MCF 10A (cell line): Measurements from ENCODE around the gene ZC3H11A. TPM values are rescaled to one million over a fixed set of nuclear protein-coding genes. Genes with fewer than 3 reads are reported as not detected.
"Not testable (repeated sequence)": the region's sequence is repeated elsewhere in the genome, so short reads cannot be mapped to it uniquely, and the experiment has no call there.

Experiments used
- BruUV-seq: library from RNA; stranded (reverse); fragments of 400-500 nt; replicated peaks from 2 replicates; lab custom pipeline; 2021; lab: Mats Ljungman, UMichigan
- CTCF ChIA-PET: fragments of 300-600 bp; sonication (Branson Sonifier 250); formaldehyde crosslinking; extraction: SDS; loops from one replicate; lab custom pipeline; 2021; ENCODE audit warnings: antibody characterized with exemption, inconsistent platforms; lab: Yijun Ruan, JAX
- POLR2A ChIA-PET: fragments of 300-600, 350-650 bp; sonication (Branson Sonifier 250); formaldehyde crosslinking; extraction: SDS; loops from one replicate; lab custom pipeline; 2020; ENCODE audit warnings: antibody characterized with exemption, inconsistent platforms; lab: Yijun Ruan, JAX
- DNase-seq: peaks from one replicate; pipeline ENCODE4 v3.0.0-alpha.2; 2018; ENCODE audit not compliant: unreplicated experiment
- H3K27ac Mint-ChIP-seq: one replicate; pipeline ENCODE4 v1.8.0; 2022; ENCODE audit warnings: mild to moderate bottlenecking, low read depth, mixed read lengths; ENCODE audit not compliant: unreplicated experiment
- H3K27me3 Mint-ChIP-seq: one replicate; pipeline ENCODE4 v1.8.0; 2022; ENCODE audit warnings: mixed read lengths; ENCODE audit not compliant: insufficient read depth, unreplicated experiment
- H3K36me3 Mint-ChIP-seq: one replicate; pipeline ENCODE4 v1.8.0; 2022; ENCODE audit warnings: mild to moderate bottlenecking, moderate library complexity, mixed read lengths; ENCODE audit not compliant: insufficient read depth, unreplicated experiment
- H3K4me1 Mint-ChIP-seq: one replicate; pipeline ENCODE4 v1.8.0; 2022; ENCODE audit warnings: mixed read lengths; ENCODE audit not compliant: insufficient read depth, unreplicated experiment
- H3K4me3 Mint-ChIP-seq: one replicate; pipeline ENCODE4 v1.8.0; 2022; ENCODE audit warnings: mild to moderate bottlenecking, moderate library complexity, mixed read lengths; ENCODE audit not compliant: unreplicated experiment
- H3K9me3 Mint-ChIP-seq: one replicate; pipeline ENCODE4 v1.8.0; 2022; ENCODE audit warnings: mixed read lengths; ENCODE audit not compliant: unreplicated experiment
- intact Hi-C: fragments of 100-400 bp; cut with micrococcal nuclease; formaldehyde crosslinking; loops from 2 replicates; pipeline ENCODE4 v1.14.1; 2022
- total RNA-seq: library from RNA; stranded (reverse); gene quantifications from 2 replicates; pipeline ENCODE4 v1.2.3, GENCODE V29; 2022
- TF ChIP-seq, protein P1 (sequence below): fragments of 200-600 bp; IDR thresholded peaks from one replicate; pipeline ENCODE4 v1.8.0; 2022; ENCODE audit warnings: antibody characterized with exemption, mild to moderate bottlenecking; ENCODE audit not compliant: unreplicated experiment

The ZC3H11A gene
- total RNA-seq, 1 experiment from 2014 or later = 156 TPM

DNA sequence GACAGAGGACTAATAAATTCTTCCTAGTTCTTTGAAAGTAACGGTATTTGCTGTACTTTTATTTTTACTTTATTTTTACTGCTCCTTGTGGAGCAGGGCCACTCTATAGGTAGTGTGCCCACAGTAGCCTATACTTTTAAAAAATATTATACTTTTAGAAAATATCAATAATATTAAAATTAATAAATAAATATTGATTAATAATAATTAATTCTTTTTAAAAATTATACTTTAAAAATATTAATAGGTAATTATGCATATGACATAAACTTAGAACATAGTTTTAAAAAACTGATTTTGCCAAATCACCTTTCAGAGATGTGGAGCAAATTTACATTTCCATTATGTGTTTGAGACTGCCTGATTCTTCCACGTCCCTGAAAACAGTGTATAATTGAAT lies 30.8 kb downstream of the ZC3H11A start:
- no TSS peak for BruUV-seq
- ChIA-PET CTCF (interaction anchor here (1.1 kb wide), 1 partner anchor 323 kb away, joined by 3 read pairs; no protein-coding TSS in a partner anchor), POLR2A (interaction anchor here (1.6 kb wide), 1 partner anchor 34 kb away, joined by 6 read pairs; no protein-coding TSS in a partner anchor)
- no peaks in the 10 kb centered on the region for H3K9me3 Mint-ChIP-seq
- H3K27me3 Mint-ChIP-seq = no peaks in the 10 kb centered on the region
- peaks cover 7% of the 10 kb centered on the region for H3K4me1 Mint-ChIP-seq
- no peak overlapping the region for H3K27ac Mint-ChIP-seq
- H3K4me3 Mint-ChIP-seq = no peak overlapping the region
- TF ChIP-seq, protein P1, sequence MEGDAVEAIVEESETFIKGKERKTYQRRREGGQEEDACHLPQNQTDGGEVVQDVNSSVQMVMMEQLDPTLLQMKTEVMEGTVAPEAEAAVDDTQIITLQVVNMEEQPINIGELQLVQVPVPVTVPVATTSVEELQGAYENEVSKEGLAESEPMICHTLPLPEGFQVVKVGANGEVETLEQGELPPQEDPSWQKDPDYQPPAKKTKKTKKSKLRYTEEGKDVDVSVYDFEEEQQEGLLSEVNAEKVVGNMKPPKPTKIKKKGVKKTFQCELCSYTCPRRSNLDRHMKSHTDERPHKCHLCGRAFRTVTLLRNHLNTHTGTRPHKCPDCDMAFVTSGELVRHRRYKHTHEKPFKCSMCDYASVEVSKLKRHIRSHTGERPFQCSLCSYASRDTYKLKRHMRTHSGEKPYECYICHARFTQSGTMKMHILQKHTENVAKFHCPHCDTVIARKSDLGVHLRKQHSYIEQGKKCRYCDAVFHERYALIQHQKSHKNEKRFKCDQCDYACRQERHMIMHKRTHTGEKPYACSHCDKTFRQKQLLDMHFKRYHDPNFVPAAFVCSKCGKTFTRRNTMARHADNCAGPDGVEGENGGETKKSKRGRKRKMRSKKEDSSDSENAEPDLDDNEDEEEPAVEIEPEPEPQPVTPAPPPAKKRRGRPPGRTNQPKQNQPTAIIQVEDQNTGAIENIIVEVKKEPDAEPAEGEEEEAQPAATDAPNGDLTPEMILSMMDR = no peak
- H3K36me3 Mint-ChIP-seq = peaks cover 100% of the 10 kb centered on the region
- no peak for DNase-seq
- intact Hi-C loops = no loop called here

DNA sequence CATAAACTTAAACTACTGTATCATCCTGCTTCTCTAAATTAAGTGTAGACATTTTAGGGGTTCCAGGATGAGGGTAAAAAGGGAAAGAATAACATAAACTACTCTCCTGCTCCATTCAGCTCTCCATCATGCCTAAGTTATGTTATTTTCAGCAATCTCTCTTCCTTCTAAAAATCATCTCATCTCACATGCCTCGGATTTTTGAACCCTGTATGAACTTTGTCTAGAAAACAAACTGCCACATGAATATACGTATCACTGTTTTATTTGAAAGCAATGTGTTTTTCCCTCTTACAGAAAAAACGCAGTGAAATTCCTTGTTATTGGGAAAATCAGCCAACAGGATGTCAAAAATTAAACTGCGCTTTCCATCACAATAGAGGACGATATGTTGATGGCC lies 32.6 kb downstream of the ZC3H11A start:
- Mint-ChIP-seq H3K4me3 (no peak overlapping the region), H3K27me3 (no peaks in the 10 kb centered on the region), H3K9me3 (no peaks in the 10 kb centered on the region), H3K36me3 (peaks cover 100% of the 10 kb centered on the region), H3K27ac (no peak overlapping the region), H3K4me1 (no peaks in the 10 kb centered on the region)
- ChIA-PET POLR2A (interaction anchor here (0.7 to 1.6 kb wide), 6 partner anchors 9 to 300 kb away, joined by 3 to 6 read pairs (median 4); partner anchors contain the start of gene ATP2B4), CTCF (interaction anchor here (0.8 to 1.0 kb wide), 2 partner anchors 19 to 661 kb away, joined by 3 read pairs; no protein-coding TSS in a partner anchor)
- no peak for DNase-seq
- BruUV-seq = no TSS peak
- intact Hi-C loops = no loop called here
- TF ChIP-seq, protein P1 = no peak

GRCh38 chr1:203828503-203828902 lies 33.1 kb downstream of the ZC3H11A start:
- Mint-ChIP-seq H3K36me3 (peaks cover 100% of the 10 kb centered on the region), H3K27me3 (no peaks in the 10 kb centered on the region), H3K9me3 (no peaks in the 10 kb centered on the region), H3K4me1 (no peaks in the 10 kb centered on the region), H3K27ac (no peak overlapping the region), H3K4me3 (no peak overlapping the region)
- CTCF ChIA-PET = interaction anchor here (0.6 to 2.2 kb wide), 3 partner anchors 17 to 494 kb away, joined by 3 to 8 read pairs (median 4); no protein-coding TSS in a partner anchor
- DNase-seq = no peak
- BruUV-seq = no TSS peak
- POLR2A ChIA-PET = interaction anchor here (0.6 to 2.9 kb wide), 5 partner anchors 10 to 202 kb away, joined by 3 to 12 read pairs (median 3); partner anchors contain the start of gene ATP2B4
- intact Hi-C loops = no loop called here
- TF ChIP-seq, protein P1 = no peak

DNA sequence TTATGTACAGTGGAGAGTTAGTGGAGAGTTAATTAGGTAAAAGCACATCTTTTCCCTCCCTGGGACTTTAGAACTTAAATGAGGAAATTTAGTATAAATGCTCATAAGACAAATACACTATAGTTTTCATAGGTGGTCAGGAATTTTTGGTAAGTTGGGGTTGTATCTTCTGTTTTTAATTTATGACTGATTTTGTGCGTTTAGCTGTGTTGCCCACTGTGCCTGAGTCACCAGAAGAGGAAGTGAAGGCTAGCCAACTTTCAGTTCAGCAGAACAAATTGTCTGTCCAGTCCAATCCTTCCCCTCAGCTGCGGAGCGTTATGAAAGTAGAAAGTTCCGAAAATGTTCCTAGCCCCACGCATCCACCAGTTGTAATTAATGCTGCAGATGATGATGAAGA lies 33.8 kb downstream of the ZC3H11A start:
- H3K36me3 Mint-ChIP-seq = peaks cover 100% of the 10 kb centered on the region
- not testable (repeated sequence) for BruUV-seq, H3K9me3 Mint-ChIP-seq

More for the DNA sequence above, 33.8 kb downstream of the ZC3H11A start:
- H3K27ac Mint-ChIP-seq = peak overlapping the region; percentile 20
- H3K27me3 Mint-ChIP-seq, intact Hi-C loops, H3K4me3 Mint-ChIP-seq, DNase-seq, H3K4me1 Mint-ChIP-seq: not testable (repeated sequence)
- ChIA-PET CTCF (interaction anchor here (0.6 to 2.2 kb wide), 2 partner anchors 324 to 494 kb away, joined by 3 to 8 read pairs; no protein-coding TSS in a partner anchor), POLR2A (interaction anchor here (0.6 to 2.9 kb wide), 7 partner anchors 9 to 203 kb away, joined by 3 to 12 read pairs (median 3); partner anchors contain the start of gene ATP2B4)
